ENCODE measurements around the gene ARHGEF3. TPM values are rescaled to one million over a fixed set of nuclear protein-coding genes. Genes with fewer than 3 reads are reported as not detected.

Gene ARHGEF3
- total RNA-seq, 1 donor from 2014 or later, result 12.1 TPM

- FAIRE-seq (no peak), DNase-seq (ENCODE audit: low read depth) (no peak)
- peaks cover 5% of the 10 kb centered on the region for H3K36me3 ChIP-seq (ENCODE audit: control insufficient read depth, insufficient read depth, low read length)
- no peaks in the 10 kb centered on the region for H3K27me3 ChIP-seq (ENCODE audit: control insufficient read depth, insufficient read depth, low read length)
- H3K4me3 ChIP-seq (ENCODE audit: low read depth, low read length), result no peak overlapping the region
- no peak for TF ChIP-seq CTCF (IDR thresholded peaks at IDR 0.05; ENCODE audit: insufficient read depth, low read length, severe bottlenecking)
These were observed 30.4 kb downstream of the ARHGEF3 start for GRCh38 chr3:56771376-56771775.

GRCh38 chr3:56769116-56769707, 32.5 kb downstream of the ARHGEF3 start:
- no peak for TF ChIP-seq CTCF (IDR thresholded peaks at IDR 0.05; ENCODE audit: insufficient read depth, low read length, severe bottlenecking)
- peaks cover 4% of the 10 kb centered on the region for H3K36me3 ChIP-seq (ENCODE audit: control insufficient read depth, insufficient read depth, low read length)
- no peaks in the 10 kb centered on the region for H3K27me3 ChIP-seq (ENCODE audit: control insufficient read depth, insufficient read depth, low read length)
- H3K4me3 ChIP-seq (ENCODE audit: low read depth, low read length), result no peak overlapping the region
- DNase-seq (ENCODE audit: low read depth) (no peak), FAIRE-seq (no peak)

- Histone ChIP-seq H3K36me3 (ENCODE audit: control insufficient read depth, insufficient read depth, low read length) (no peaks in the 10 kb centered on the region), H3K4me3 (ENCODE audit: low read depth, low read length) (no peak overlapping the region), H3K27me3 (ENCODE audit: control insufficient read depth, insufficient read depth, low read length) (no peaks in the 10 kb centered on the region)
- no peak for DNase-seq (ENCODE audit: low read depth)
- no peak for FAIRE-seq
- TF ChIP-seq CTCF (IDR thresholded peaks at IDR 0.05; ENCODE audit: insufficient read depth, low read length, severe bottlenecking), result no peak
These were observed 36.7 kb downstream of the ARHGEF3 start for GRCh38 chr3:56764904-56765547.

- no peak for TF ChIP-seq CTCF (IDR thresholded peaks at IDR 0.05; ENCODE audit: insufficient read depth, low read length, severe bottlenecking)
- no peaks in the 10 kb centered on the region for H3K36me3 ChIP-seq (ENCODE audit: control insufficient read depth, insufficient read depth, low read length)
- no peak overlapping the region for H3K4me3 ChIP-seq (ENCODE audit: low read depth, low read length)
- FAIRE-seq (no peak), DNase-seq (ENCODE audit: low read depth) (no peak)
- no peaks in the 10 kb centered on the region for H3K27me3 ChIP-seq (ENCODE audit: control insufficient read depth, insufficient read depth, low read length)
These were observed 37.6 kb downstream of the ARHGEF3 start for GRCh38 chr3:56764184-56764583.

- no peaks in the 10 kb centered on the region for H3K36me3 ChIP-seq (ENCODE audit: control insufficient read depth, insufficient read depth, low read length)
- no peak for TF ChIP-seq CTCF (IDR thresholded peaks at IDR 0.05; ENCODE audit: insufficient read depth, low read length, severe bottlenecking)
- DNase-seq (ENCODE audit: low read depth), result no peak
- no peak overlapping the region for H3K4me3 ChIP-seq (ENCODE audit: low read depth, low read length)
- no peaks in the 10 kb centered on the region for H3K27me3 ChIP-seq (ENCODE audit: control insufficient read depth, insufficient read depth, low read length)
- no peak for FAIRE-seq
These were observed 38.5 kb downstream of the ARHGEF3 start for GRCh38 chr3:56763233-56763632.

- Histone ChIP-seq H3K27me3 (ENCODE audit: control insufficient read depth, insufficient read depth, low read length) (no peaks in the 10 kb centered on the region), H3K36me3 (ENCODE audit: control insufficient read depth, insufficient read depth, low read length) (no peaks in the 10 kb centered on the region), H3K4me3 (ENCODE audit: low read depth, low read length) (no peak overlapping the region)
- DNase-seq (ENCODE audit: low read depth) (no peak), FAIRE-seq (no peak)
- no peak for TF ChIP-seq CTCF (IDR thresholded peaks at IDR 0.05; ENCODE audit: insufficient read depth, low read length, severe bottlenecking)
These were observed 39.0 kb downstream of the ARHGEF3 start for GRCh38 chr3:56762718-56763117.
